Measurements from ENCODE around the gene GOLGB1.

GRCh38 chr3:121645054-121645453 lies 104.5 kb downstream of the GOLGB1 start:
- TF ChIP-seq FOXA1 (IDR thresholded peaks at IDR 0.05) (no peak), SP1 (IDR thresholded peaks at IDR 0.05) (no peak), GABPA (IDR thresholded peaks at IDR 0.05 in 1 of 2, conservative IDR thresholded peaks at IDR 0.05 in 1 of 2) (no peak), RXRA (IDR thresholded peaks at IDR 0.05) (no peak), YY1 (IDR thresholded peaks at IDR 0.05) (no peak)
- TF ChIP-seq, protein P1, sequence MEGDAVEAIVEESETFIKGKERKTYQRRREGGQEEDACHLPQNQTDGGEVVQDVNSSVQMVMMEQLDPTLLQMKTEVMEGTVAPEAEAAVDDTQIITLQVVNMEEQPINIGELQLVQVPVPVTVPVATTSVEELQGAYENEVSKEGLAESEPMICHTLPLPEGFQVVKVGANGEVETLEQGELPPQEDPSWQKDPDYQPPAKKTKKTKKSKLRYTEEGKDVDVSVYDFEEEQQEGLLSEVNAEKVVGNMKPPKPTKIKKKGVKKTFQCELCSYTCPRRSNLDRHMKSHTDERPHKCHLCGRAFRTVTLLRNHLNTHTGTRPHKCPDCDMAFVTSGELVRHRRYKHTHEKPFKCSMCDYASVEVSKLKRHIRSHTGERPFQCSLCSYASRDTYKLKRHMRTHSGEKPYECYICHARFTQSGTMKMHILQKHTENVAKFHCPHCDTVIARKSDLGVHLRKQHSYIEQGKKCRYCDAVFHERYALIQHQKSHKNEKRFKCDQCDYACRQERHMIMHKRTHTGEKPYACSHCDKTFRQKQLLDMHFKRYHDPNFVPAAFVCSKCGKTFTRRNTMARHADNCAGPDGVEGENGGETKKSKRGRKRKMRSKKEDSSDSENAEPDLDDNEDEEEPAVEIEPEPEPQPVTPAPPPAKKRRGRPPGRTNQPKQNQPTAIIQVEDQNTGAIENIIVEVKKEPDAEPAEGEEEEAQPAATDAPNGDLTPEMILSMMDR (IDR thresholded peaks at IDR 0.05; ENCODE audit: low read depth, low read length, missing input control): no peak
- TF ChIP-seq, protein P2, sequence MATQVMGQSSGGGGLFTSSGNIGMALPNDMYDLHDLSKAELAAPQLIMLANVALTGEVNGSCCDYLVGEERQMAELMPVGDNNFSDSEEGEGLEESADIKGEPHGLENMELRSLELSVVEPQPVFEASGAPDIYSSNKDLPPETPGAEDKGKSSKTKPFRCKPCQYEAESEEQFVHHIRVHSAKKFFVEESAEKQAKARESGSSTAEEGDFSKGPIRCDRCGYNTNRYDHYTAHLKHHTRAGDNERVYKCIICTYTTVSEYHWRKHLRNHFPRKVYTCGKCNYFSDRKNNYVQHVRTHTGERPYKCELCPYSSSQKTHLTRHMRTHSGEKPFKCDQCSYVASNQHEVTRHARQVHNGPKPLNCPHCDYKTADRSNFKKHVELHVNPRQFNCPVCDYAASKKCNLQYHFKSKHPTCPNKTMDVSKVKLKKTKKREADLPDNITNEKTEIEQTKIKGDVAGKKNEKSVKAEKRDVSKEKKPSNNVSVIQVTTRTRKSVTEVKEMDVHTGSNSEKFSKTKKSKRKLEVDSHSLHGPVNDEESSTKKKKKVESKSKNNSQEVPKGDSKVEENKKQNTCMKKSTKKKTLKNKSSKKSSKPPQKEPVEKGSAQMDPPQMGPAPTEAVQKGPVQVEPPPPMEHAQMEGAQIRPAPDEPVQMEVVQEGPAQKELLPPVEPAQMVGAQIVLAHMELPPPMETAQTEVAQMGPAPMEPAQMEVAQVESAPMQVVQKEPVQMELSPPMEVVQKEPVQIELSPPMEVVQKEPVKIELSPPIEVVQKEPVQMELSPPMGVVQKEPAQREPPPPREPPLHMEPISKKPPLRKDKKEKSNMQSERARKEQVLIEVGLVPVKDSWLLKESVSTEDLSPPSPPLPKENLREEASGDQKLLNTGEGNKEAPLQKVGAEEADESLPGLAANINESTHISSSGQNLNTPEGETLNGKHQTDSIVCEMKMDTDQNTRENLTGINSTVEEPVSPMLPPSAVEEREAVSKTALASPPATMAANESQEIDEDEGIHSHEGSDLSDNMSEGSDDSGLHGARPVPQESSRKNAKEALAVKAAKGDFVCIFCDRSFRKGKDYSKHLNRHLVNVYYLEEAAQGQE (IDR thresholded peaks at IDR 0.05): no peak
